Measurements from ENCODE around the gene SPTLC1. TPM values are rescaled to one million over a fixed set of nuclear protein-coding genes. Genes with fewer than 3 reads are reported as not detected.
"Not testable (repeated sequence)": the region's sequence is repeated elsewhere in the genome, so short reads cannot be mapped to it uniquely, and the experiment has no call there.

The SPTLC1 gene
- total RNA-seq, 1 donor from 2014 or later: 23.9 TPM

DNA sequence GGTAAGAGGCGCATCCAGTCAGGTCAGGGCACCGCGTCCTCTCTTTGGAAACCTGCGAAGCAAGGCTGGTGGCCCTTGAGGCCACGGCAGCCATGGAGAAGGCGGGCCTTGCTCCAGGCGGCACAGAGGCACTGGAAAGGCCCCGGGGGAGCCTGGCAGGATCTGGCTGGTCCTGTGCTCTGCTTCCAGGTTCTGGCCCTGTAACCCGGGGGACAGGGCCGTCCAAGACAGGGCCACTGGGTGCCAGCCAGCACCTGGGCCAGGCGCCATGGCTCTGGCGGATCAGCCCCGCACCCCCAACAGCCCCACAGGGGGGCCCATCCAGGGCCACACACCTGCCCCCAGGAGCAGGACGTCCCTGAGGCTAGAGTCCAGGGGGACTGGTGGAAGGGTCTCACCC is 11.6 kb downstream of the SPTLC1 start:
- ATAC-seq; DNase-seq; intact Hi-C loops (cut with micrococcal nuclease): not testable (repeated sequence)

DNA sequence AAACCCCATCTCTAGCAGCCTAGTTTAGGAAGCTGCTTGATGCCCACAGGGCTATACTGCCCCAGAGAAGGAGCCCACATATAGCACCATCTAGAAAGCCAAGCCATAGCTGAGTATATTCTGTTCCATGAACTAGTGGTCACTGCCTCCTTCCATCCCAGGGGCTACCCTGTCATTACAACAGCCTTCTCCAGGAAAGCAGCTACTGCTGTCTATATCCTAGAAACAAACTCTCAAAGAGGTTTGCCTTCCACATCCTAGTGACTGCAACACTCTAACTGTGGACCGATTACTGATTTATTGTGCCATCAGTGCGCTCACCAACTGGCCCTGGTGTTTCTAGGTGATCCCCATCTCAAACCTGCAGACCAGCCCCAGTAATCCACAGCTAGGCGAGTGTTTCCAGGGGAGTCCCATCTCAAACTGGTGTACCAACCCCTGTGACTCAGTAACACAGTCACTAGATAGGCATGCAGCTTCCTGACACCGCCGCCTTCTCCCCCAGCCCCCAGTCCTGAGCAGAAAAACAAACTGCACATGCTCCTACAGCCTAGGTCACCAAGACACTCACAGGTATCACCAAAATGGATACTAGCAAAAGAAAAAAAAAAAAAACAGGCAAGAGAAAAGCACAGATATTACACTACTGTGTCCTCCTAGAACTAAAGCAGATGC is 14.8 kb downstream of the SPTLC1 start:
- intact Hi-C loops (cut with micrococcal nuclease): no loop called here
- ATAC-seq: no peak
- no peak for DNase-seq

DNA sequence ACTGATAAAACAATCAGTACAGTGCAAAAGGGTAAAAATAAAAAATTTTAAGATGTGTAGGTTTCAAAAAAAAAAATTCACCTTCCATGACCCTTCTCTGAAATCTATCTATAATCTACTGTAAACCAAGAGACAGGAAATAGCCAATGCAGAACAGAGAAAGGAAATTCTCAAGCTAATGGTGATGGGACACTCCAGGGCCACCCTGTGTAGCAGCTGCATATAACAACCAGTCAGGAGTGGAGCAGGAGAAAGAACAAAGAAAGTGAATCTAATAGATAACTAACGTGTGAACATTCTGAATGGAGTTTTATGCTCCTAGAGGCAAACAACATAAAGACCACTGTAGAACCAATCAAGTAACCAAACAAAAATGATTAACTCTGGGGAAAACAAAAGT is 16.6 kb downstream of the SPTLC1 start:
- intact Hi-C loops (cut with micrococcal nuclease): no loop called here
- ATAC-seq (no peak), DNase-seq (no peak)

- intact Hi-C loops (cut with micrococcal nuclease): no loop called here
- DNase-seq: peak; percentile 77
- ATAC-seq: peak; percentile 76
These were observed 17.2 kb downstream of the SPTLC1 start for GRCh38 chr9:92097997-92098482.

GRCh38 chr9:92095236-92095635 is 20.0 kb downstream of the SPTLC1 start:
- ATAC-seq: no peak
- intact Hi-C loops (cut with micrococcal nuclease): no loop called here
- DNase-seq: no peak

DNA sequence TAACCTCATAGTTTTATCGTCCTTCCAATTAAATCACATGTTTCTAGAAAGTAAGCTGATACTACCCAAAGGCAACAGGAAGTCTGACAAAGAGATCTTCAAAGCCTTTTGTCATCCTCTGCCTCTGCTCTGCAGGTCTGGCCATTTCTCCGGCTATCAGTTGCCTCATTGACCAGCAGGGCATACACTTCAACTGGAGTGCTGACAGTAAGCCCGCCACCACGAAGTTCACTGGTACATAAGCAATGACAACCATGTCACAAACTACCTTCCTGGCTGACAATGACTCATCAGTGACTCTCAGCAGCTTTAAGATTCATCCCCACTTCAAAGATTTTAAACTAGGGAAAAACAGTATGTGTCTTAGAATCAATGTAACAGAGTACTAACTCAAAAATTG is 20.6 kb downstream of the SPTLC1 start:
- ATAC-seq: no peak
- DNase-seq: no peak
- intact Hi-C loops (cut with micrococcal nuclease): no loop called here

- intact Hi-C loops (cut with micrococcal nuclease): no loop called here
- DNase-seq: no peak
- ATAC-seq: no peak
These were observed 37.3 kb downstream of the SPTLC1 start for GRCh38 chr9:92077888-92078287.

- ATAC-seq (no peak), DNase-seq (no peak)
- intact Hi-C loops (cut with micrococcal nuclease): no loop called here
These were observed 43.6 kb downstream of the SPTLC1 start for GRCh38 chr9:92071634-92072033.

GRCh38 chr9:92066168-92066567 is 49.0 kb downstream of the SPTLC1 start:
- DNase-seq: no peak
- no peak for ATAC-seq
- intact Hi-C loops (cut with micrococcal nuclease): no loop called here

GRCh38 chr9:92064711-92065110 is 50.5 kb downstream of the SPTLC1 start:
- no peak for ATAC-seq
- no peak for DNase-seq
- intact Hi-C loops (cut with micrococcal nuclease): no loop called here

DNA sequence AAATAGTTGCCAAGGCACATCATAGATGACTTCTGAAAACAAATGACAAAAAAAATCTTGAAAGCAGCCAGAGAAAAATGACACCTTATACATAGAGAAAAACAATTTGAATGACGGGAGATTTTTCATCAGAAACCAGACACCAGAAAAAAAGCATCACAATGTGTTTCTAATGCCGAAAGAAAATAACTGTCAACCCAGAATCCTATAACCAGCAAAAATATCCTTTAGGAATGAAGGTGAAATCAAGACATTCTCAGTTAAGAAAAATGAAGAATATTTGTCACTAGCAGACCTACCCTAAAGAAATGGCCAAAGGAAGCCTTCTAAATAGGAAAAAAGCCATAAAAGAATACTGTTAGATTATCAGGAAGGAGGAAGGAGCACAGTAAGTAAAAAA is 54.0 kb downstream of the SPTLC1 start:
- intact Hi-C loops (cut with micrococcal nuclease): no loop called here
- ATAC-seq (no peak), DNase-seq (no peak)

DNA sequence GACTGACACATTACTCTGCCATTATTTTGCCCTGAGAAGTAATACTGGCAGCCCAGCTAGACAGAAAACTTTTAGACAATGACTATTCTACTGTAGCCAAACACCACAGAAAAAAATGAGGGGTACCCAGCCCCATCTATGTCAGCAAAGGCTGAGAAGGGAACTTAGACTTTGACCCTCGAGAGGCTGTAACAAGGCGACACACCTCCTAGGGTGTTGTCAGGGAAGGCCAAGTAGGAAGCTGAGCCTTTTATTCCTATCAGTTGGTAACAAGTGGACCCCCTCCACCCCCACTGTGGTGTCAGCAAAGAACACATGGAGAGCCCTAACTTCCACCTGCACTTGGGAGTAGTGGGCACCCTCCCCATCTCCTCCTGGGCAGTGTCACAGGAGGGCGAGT is 55.6 kb downstream of the SPTLC1 start:
- ATAC-seq: no peak
- intact Hi-C loops (cut with micrococcal nuclease): no loop called here

GRCh38 chr9:92058723-92059444 is 56.3 kb downstream of the SPTLC1 start:
- no peak for DNase-seq
- intact Hi-C loops (cut with micrococcal nuclease): no loop called here
- ATAC-seq: no peak

More for the DNA sequence above, 55.6 kb downstream of the SPTLC1 start:
- no peak for DNase-seq

DNA sequence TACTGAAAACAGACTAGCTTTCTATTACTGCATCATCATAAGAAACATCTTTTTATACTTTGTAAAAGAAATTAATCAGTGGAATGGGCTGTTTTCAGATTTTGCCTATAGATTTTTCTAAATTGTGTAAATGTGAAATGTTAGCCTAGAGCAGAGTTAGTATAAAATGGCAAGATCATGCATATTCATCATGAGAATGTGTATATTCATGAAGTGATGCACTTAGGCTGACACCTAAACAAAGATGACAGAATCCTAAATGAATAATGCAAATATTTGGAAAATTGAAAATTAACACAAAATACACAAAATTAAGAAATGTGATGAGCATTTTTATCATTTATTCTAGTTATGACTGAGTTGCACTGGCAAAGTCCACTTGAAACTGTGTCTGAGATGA is 57.2 kb downstream of the SPTLC1 start:
- ATAC-seq: no peak
- intact Hi-C loops (cut with micrococcal nuclease): no loop called here
- DNase-seq: no peak

DNA sequence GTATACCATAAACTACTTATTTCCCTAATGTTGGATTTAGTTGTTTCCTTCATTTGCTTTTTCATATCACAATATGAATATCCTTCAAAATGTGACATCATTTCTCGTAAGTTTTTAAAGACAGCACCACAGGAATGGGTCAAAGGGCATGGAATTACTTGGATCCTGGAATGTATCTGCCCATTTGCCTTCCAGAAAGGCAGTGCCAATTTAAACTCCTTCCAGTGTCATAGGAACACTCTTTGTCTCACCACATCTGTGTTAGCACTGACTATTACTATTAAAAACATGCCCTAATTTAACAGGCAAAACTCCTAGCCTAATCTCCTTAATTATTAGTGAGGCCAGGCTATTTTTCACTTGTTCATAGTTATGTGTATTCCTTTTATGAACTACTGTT is 58.0 kb downstream of the SPTLC1 start:
- DNase-seq: no peak
- no peak for ATAC-seq
- intact Hi-C loops (cut with micrococcal nuclease): no loop called here

GRCh38 chr9:92055624-92056023 is 59.6 kb downstream of the SPTLC1 start:
- ATAC-seq (no peak), DNase-seq (no peak)
- intact Hi-C loops (cut with micrococcal nuclease): no loop called here

- intact Hi-C loops (cut with micrococcal nuclease): no loop called here
- no peak for DNase-seq
- ATAC-seq: no peak
These were observed 66.1 kb downstream of the SPTLC1 start for GRCh38 chr9:92048924-92049625.

DNA sequence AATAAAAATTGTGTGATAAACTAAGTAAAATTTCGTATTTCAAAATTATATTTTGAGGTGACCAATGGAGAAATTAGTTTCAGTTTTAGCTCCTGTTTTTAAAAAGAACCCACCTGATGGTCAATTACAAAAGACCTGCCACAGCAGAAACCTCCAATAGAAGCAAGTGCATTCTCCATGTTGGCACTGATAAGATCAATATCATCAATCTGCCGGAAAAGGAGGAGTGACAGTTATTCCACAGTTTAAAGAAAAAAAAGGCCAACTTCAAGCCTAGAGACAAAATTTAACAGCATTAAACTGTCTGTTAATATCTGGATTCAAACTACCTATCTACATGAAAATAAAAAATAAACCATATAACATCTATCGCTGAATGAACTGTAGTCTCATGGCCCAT is 67.7 kb downstream of the SPTLC1 start:
- intact Hi-C loops (cut with micrococcal nuclease): no loop called here
- no peak for ATAC-seq
- DNase-seq: no peak

- intact Hi-C loops (cut with micrococcal nuclease): no loop called here
- DNase-seq (no peak), ATAC-seq (no peak)
These were observed 68.5 kb downstream of the SPTLC1 start for GRCh38 chr9:92046676-92047075.

GRCh38 chr9:92044936-92045335 is 70.3 kb downstream of the SPTLC1 start:
- DNase-seq (no peak), ATAC-seq (no peak)
- intact Hi-C loops (cut with micrococcal nuclease): no loop called here

Data from left ventricle myocardium superior (tissue), 1 donor.